Uterus (tissue), 4 donors: ENCODE data around the gene LIPA. TPM values are rescaled to one million over a fixed set of nuclear protein-coding genes. Genes with fewer than 3 reads are reported as not detected.

Experiments used
- DNase-seq, 2 donors: peaks; one replicate each; pipeline ENCODE4 v3.0.0-alpha.2; 2019 to 2020
- H3K27ac ChIP-seq, 2 donors: fragments of 200-600 bp; sonication (generic); 1 replicate in 1 of 2; 2 replicates in 1 of 2; pipeline ENCODE4 v1.5.1; 2016 to 2018
- H3K27me3 ChIP-seq, 2 donors: fragments of 200-600 bp; sonication (generic); one replicate each; pipeline ENCODE4 v1.5.1; 2018 to 2019; ENCODE audit warnings: control low read depth in 1 of 2
- H3K36me3 ChIP-seq, 2 donors: fragments of 200-600 bp; sonication (generic); one replicate each; pipeline ENCODE4 v1.5.1; 2019; ENCODE audit warnings: control low read depth in 1 of 2
- H3K4me1 ChIP-seq, 2 donors: fragments of 200-600 bp; sonication (generic); one replicate each; pipeline ENCODE4 v1.5.1; 2018 to 2019; ENCODE audit warnings: control low read depth in 1 of 2
- H3K4me3 ChIP-seq, 2 donors: fragments of 200-600 bp; sonication (generic); 1 replicate in 1 of 2; 2 replicates in 1 of 2; pipeline ENCODE4 v1.5.1; 2018 to 2019; ENCODE audit warnings: mild to moderate bottlenecking in 1 of 2
- H3K9me3 ChIP-seq, 2 donors: fragments of 200-600 bp; sonication (generic); one replicate each; pipeline ENCODE4 v1.5.1; 2019; ENCODE audit warnings: control low read depth in 1 of 2
- CTCF ChIP-seq, 4 experiments: fragments of 200-600 bp in 2 of 4; fragments of 450-650 bp in 2 of 4; sonication (generic) in 2 of 4; IDR thresholded peaks; one replicate each; pipeline ENCODE4 v1.5.1; 2016 to 2019; ENCODE audit warnings: antibody characterized with exemption in 4 of 4, mild to moderate bottlenecking in 2 of 4, moderate library complexity in 1 of 4
- POLR2A ChIP-seq, 2 donors: fragments of 450-650 bp; IDR thresholded peaks; one replicate each; pipeline ENCODE4 v1.6.1; 2016; ENCODE audit warnings: antibody characterized with exemption in 2 of 2, mild to moderate bottlenecking in 1 of 2, moderate library complexity in 1 of 2
- intact Hi-C: fragments of 100-400 bp; cut with DNase I; formaldehyde crosslinking; loops from one replicate; pipeline ENCODE4 v1.15.1; 2023; ENCODE audit warnings: low total_unique reads
- total RNA-seq, 4 donors: library from RNA; depleted of rRNA in 3 of 4; stranded (reverse); fragments of >200 nt in 3 of 4; gene quantifications; one replicate each; pipeline versions ENCODE4 v1.1.0 to v1.2.4, GENCODE V29; 2014 to 2023
- donor health status: DM: yes; HTN: yes; CAD: no.

The LIPA gene
- total RNA-seq, 4 donors from 2014 or later = 40.0 to 63.1 (median 46.9) TPM

DNA sequence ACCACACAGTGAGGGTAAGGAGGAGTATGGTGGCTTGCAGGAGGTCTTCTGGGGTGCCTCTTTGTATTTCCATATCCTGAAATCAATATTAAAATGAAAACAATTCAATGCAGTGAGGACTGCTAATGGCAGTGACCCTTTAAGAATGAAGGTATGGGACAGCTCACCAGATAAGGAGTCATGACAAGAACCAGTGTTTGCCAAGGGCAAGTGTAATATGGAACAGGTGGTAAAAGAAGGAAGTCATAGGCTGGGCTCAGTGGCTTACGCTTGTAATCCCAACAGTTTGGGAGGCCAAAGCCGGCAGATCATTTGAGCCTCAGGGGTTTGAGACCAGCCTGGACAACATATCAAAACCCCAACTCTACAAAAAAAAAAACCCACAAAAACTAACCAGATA lies 20.0 kb upstream of the LIPA start:
- no peak overlapping the region for H3K4me3 ChIP-seq
- no peaks in the 10 kb centered on the region for H3K36me3 ChIP-seq
- peaks cover 0 to 7% of the 10 kb centered on the region in 2 donors for H3K4me1 ChIP-seq
- no peaks in the 10 kb centered on the region for H3K27me3 ChIP-seq
- no peak overlapping the region for H3K27ac ChIP-seq
- intact Hi-C loops = no loop called here
- H3K9me3 ChIP-seq = no peaks in the 10 kb centered on the region
- no peak for DNase-seq
- TF ChIP-seq CTCF (IDR thresholded peaks at IDR 0.05) = no peak
- TF ChIP-seq POLR2A (IDR thresholded peaks at IDR 0.05) = no peak

- Histone ChIP-seq H3K4me1 (peaks cover 0 to 3% of the 10 kb centered on the region in 2 donors), H3K9me3 (no peaks in the 10 kb centered on the region), H3K27ac (no peak overlapping the region), H3K36me3 (no peaks in the 10 kb centered on the region), H3K27me3 (no peaks in the 10 kb centered on the region), H3K4me3 (no peak overlapping the region)
- intact Hi-C loops = no loop called here
- no peak for TF ChIP-seq CTCF (IDR thresholded peaks at IDR 0.05)
- no peak for DNase-seq
These were observed 18.5 kb upstream of the LIPA start for GRCh38 chr10:89270153-89270483.

- Histone ChIP-seq H3K36me3 (no peaks in the 10 kb centered on the region), H3K27ac (no peak overlapping the region), H3K27me3 (no peaks in the 10 kb centered on the region), H3K4me1 (no peaks in the 10 kb centered on the region), H3K4me3 (no peak overlapping the region), H3K9me3 (no peaks in the 10 kb centered on the region)
- intact Hi-C loops = no loop called here
- TF ChIP-seq POLR2A (IDR thresholded peaks at IDR 0.05) (no peak), CTCF (IDR thresholded peaks at IDR 0.05) (no peak)
- no peak for DNase-seq
These were observed 18.0 kb upstream of the LIPA start for GRCh38 chr10:89269433-89270152.

GRCh38 chr10:89266721-89267453 lies 15.3 kb upstream of the LIPA start:
- TF ChIP-seq POLR2A (IDR thresholded peaks at IDR 0.05) (no peak), CTCF (IDR thresholded peaks at IDR 0.05) (no peak)
- Histone ChIP-seq H3K27ac (peak overlapping the region in 1 of 2 donors; percentile 55), H3K27me3 (no peaks in the 10 kb centered on the region), H3K9me3 (no peaks in the 10 kb centered on the region), H3K4me1 (no peaks in the 10 kb centered on the region), H3K36me3 (no peaks in the 10 kb centered on the region), H3K4me3 (no peak overlapping the region)
- intact Hi-C loops = no loop called here
- no peak for DNase-seq

DNA sequence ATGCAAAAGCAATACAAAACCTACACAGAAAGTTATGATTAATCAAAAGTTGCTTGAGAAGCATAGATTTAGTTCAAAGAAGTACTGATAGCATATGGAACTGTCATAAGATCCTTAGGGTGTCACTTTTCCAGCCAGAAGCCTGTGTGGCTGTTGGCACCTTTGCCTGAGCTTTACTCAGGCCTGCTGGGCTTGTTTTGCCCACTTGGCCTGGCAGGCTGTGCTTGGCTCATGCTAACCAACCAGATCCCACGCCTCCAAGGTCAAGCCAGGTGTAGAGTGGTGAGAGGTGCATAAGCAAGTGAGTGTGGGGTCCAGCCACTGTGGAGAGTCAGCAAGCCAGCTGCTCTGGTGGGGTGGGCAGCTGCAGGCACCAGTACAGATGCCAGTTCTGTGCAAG lies 12.0 kb upstream of the LIPA start:
- H3K4me3 ChIP-seq = no peak overlapping the region
- H3K27ac ChIP-seq = peak overlapping the region in 1 of 2 donors; percentile 58
- TF ChIP-seq POLR2A (IDR thresholded peaks at IDR 0.05) (no peak), CTCF (IDR thresholded peaks at IDR 0.05) (no peak)
- no peaks in the 10 kb centered on the region for H3K4me1 ChIP-seq
- no peak for DNase-seq
- no peaks in the 10 kb centered on the region for H3K27me3 ChIP-seq
- H3K9me3 ChIP-seq = no peaks in the 10 kb centered on the region
- no peaks in the 10 kb centered on the region for H3K36me3 ChIP-seq
- intact Hi-C loops = no loop called here
